Breast epithelium (tissue), 3 donors: ENCODE measurements around the gene ALDH2.

Experiments
- CTCF ChIP-seq, 3 donors: fragments of 450-650 bp; IDR thresholded peaks; one replicate each; pipeline ENCODE4 v1.5.1; 2016 to 2017; ENCODE audit warnings: antibody characterized with exemption in 3 of 3, mild to moderate bottlenecking in 3 of 3, moderate library complexity in 3 of 3
- POLR2A ChIP-seq: fragments of 450-650 bp; IDR thresholded peaks from one replicate; pipeline ENCODE4 v1.6.1; 2016; ENCODE audit warnings: antibody characterized with exemption, mild to moderate bottlenecking, moderate library complexity
- POLR2AphosphoS5 ChIP-seq, 3 donors: sonication (generic); formaldehyde crosslinking; IDR thresholded peaks; one replicate each; pipeline ENCODE4 v1.6.1; 2017; ENCODE audit warnings: antibody characterized with exemption in 3 of 3

- TF ChIP-seq POLR2A (no peak), CTCF (IDR thresholded peaks at IDR 0.05) (no peak), POLR2AphosphoS5 (IDR thresholded peaks at IDR 0.05) (no peak)
Measured at GRCh38 chr12:111825509-111825908, 58.8 kb downstream of the ALDH2 start.
